NCI-H1694 (cell line): ENCODE data around the gene FOXO6.
A peak's percentile ranks its signal among the peaks of the same experiment; 100 is the strongest.

Source experiments
- DNase-seq: peaks from one replicate; lab custom pipeline; 2025; lab: John Stamatoyannopoulos, UW

The FOXO6 gene

GRCh38 chr1:41408691-41409090 is 47.5 kb downstream of the FOXO6 start:
- DNase-seq, result no peak

DNA sequence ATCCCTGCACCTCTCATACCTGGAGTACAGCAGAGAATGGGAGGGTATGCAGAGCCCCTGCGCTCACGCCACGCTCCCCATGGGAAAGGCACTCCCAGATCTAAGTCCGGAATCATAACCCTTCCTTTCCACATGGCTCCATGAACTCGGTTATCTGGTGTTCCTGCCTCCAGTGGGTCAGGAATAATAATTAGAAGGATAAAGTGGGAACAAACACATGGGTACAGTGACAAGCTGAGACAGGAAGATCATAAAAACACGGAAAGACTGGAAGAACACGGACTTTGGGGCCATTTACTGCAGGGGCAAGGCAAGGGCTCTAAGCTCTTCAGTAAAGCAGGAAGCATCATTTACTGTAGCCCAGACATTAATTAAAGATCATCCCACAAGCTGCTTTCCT is 48.6 kb downstream of the FOXO6 start:
- no peak for DNase-seq

- DNase-seq, result no peak
Observed at GRCh38 chr1:41410462-41410861, 49.2 kb downstream of the FOXO6 start.

- no peak for DNase-seq
Observed at GRCh38 chr1:41411229-41411628, 50.0 kb downstream of the FOXO6 start.

- DNase-seq, result no peak
Observed at GRCh38 chr1:41412748-41413147, 51.5 kb downstream of the FOXO6 start.

DNA sequence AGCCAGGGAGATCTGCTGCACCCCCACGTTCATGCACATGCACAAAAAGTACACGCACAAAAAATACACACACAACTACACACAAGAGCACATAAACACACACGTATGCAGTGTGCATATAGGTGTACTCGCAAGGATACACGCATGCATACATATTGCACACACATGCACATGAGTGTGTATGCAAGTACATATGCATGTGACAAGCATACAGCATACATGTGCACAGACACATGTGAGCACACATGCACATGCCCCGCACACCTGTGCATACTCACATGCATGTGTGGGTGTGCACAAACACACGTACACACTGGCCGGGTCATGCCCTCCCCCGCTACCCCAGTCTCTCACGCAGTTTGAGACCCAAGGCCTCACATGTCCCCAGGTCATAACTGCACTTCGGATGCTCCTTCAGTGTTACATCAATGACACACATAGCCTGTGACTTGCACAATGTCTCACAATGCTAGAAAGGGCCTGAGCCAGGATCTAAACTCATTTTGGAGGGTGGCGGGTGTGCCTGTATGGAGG is 52.6 kb downstream of the FOXO6 start:
- DNase-seq, result no peak

DNA sequence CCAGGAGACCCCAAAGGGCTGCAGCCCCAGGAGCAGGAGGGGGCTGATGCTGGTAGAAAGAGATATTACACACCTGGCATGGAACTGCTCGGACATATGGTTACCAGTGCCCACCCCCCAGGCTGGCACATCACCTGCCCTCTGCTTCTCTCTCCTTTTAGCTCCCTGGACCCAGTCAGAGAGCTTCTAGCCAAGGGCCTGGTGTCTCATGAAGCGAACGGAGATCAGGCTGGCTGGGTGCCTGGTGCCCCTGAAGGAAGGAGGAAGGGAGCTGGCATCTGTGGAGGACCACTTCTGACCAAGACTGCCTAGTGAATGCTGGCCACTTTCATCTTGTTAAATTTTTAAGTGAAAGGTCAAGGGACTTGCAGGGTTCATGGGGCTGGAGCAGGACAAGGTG is 53.1 kb downstream of the FOXO6 start:
- no peak for DNase-seq

GRCh38 chr1:41414716-41415306 is 53.6 kb downstream of the FOXO6 start:
- DNase-seq, result no peak

GRCh38 chr1:41416081-41416480 is 54.8 kb downstream of the FOXO6 start:
- no peak for DNase-seq

GRCh38 chr1:41416552-41417334 is 55.5 kb downstream of the FOXO6 start:
- DNase-seq, result peak; percentile 20

- no peak for DNase-seq
Observed at GRCh38 chr1:41417335-41417682, 56.1 kb downstream of the FOXO6 start.

- DNase-seq, result no peak
Observed at GRCh38 chr1:41417746-41418145, 56.5 kb downstream of the FOXO6 start.

GRCh38 chr1:41418857-41419583 is 57.8 kb downstream of the FOXO6 start:
- no peak for DNase-seq

DNA sequence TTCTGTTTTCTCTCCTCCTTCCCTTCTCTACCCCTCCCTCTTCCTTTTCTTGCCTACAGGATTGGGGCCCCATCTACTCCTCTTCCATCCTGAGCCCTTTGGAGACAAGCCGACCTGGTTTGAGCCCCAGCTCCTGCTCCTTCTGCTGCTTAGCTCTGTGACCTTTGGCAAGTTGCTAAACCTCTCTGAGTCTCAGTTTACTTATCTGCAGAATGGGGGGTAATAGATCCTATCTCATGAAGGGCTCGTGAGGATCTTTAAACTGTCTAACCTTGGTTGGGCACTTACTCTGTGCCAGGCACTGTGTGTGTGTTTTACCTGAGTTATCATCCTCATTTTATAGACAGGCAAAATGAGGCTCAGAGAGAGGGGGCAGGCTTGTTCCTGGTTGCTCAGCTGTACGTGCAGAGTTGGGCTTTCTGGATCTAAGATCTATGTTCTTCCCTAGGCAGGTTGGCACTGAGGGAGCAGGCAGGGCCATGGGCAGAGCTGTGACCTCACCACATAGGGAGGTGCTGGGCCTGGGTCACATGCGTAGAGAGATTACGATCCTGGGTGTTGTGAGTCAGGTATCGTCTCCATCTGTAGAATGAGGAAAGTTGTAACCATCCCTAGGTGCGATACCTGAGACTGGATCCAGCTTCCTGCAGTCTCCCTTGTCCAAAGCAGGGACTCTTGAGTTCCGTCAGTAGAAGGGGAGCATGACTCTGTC is 58.5 kb downstream of the FOXO6 start:
- no peak for DNase-seq

DNA sequence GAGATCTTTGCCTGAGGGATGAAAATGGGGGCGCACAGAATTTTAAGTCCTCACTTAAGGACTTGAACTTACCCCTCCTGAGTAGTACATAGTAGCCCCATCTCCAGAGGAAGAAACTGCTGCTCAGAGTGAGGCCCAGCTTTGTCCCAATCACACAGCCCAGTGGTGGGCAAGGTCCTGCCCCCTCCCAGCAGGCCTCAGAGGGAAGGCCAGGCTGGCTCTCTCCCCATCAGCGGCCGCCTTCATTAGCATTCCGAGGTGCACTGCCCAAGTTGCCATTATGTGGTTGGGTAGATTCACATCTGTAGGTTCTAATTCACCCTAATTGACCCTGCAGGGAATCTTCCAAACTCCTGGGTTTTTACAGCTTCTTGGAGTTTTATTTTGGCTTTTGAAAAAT is 59.1 kb downstream of the FOXO6 start:
- no peak for DNase-seq

- no peak for DNase-seq
Observed at GRCh38 chr1:41420860-41421259, 59.6 kb downstream of the FOXO6 start.

DNA sequence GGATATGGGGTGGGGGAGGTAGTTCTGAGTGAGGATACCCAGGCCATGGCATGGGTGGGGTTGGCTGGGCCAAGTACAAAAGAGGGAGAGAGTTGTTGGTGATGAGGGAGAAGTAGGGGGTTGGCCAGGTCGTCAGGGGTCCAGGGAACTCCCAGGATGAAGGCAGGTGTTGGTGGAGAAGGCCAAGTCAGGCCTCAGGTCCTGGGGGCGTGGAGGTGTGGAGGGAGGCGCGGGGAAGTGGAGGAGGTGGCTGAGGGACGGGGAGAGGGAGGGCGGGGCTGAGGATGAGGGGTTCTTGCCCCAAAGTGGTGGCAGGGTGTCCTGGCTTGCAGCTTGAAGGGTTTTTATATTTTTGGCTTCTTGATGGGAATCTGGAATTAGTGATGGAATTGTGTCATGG is 61.1 kb downstream of the FOXO6 start:
- DNase-seq, result no peak

DNA sequence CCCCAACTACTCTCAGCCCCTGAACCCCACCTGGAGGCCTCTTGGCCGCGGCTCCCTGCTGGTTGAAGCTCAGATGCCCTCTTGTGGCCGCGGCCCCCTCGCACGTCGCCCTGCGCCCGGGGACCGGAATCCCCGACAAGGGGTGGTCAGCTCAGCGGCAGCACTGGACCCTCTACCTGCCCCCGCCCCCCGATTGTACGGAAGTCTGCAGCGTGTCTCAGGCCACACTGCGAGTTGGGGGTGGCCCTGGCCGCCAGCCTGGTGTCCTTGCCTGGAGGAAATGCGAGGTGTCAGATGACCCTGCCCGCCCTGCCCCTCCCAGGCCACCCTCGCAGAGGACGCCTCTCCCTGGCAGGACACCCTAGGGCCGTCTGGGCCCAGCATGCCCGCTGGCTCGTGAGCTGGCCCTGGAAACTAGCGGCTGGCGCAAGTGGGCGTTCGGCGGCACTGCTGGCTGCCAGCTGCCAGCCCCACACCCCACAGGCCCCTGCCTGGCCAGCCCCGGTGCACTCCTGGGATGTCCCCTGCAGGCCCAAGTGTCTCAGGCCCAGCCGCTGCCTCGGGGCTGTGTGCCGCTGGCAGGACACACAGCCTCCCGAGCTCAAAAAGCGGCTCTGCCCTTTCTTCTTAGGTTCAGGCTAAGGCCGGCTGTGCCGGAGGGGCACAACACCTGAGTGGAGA is 62.4 kb downstream of the FOXO6 start:
- DNase-seq, result no peak

GRCh38 chr1:41424581-41425118 is 63.4 kb downstream of the FOXO6 start:
- DNase-seq, result no peak

DNA sequence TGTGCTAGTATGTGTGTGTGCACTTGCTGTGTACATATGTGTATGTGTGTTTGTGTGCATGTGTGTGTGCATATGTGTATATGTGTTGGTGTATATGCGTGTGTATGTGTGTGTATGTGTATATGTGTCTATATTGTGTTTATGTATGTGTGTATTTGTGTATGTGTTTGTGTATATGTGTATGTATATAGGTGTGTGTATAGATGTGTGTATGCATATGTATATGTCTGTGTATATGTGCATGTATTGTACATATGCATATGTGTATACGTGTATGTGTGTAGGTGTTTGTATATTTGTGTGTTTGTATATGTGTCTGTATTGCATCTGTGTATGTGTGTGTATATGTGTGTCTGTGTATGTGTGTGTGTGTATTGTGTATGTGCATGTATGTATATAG is 64.1 kb downstream of the FOXO6 start:
- DNase-seq, result no peak

DNA sequence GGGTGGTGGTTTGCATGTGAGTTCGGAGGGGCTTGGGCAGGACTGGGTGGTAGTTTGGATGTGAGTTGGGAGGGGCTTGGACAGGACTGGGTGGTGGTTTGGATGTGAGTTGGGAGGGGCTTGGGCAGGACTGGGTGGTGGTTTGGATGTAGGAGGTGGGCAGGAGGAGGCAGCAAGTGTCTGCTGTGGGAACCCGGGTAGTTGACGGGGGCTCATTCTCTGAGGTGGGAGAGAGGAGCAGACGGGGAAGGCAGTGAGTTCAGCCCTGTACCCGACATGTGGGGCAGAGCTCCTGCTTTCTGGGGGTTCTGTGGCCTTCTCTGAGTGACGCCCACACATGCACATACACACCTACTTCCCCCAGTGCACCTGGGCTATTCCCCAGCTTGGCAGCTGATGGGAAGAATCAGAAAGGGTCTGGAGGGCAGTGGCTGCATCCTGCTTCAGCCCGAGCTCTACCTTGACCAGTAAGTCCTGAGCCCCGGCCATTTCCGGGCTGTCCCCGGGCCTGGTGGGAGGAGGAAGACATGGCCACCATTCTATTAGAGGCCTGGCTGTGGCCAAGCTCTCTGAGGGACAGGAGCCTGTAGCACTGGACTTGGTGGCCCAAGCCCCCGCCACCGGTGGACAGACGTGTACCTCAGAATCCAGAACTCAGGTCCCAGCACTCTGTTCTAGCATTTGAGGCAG is 65.1 kb downstream of the FOXO6 start:
- no peak for DNase-seq
